HEK293T (cell line): ENCODE results near the gene SORT1.

Experiments used
- CTCF ChIA-PET: fragments of 350-600 bp; formaldehyde crosslinking; extraction: SDS; loops from one replicate; lab custom pipeline; 2021; ENCODE audit warnings: antibody characterized with exemption, inconsistent platforms; lab: Yijun Ruan, JAX
- POLR2A ChIA-PET: fragments of 350-600 bp; formaldehyde crosslinking; extraction: SDS; loops from one replicate; lab custom pipeline; 2020; ENCODE audit warnings: antibody characterized with exemption, inconsistent platforms; lab: Yijun Ruan, JAX
- DNase-seq: peaks from one replicate; pipeline ENCODE4 v3.0.0; 2012; ENCODE audit warnings: mixed read lengths; ENCODE audit errors: extremely low spot score
- ARNT ChIP-seq: fragments of 450-650 bp; IDR thresholded peaks from 2 replicates; pipeline ENCODE4 v1.6.1; 2017; ENCODE audit warnings: mild to moderate bottlenecking
- BHLHE40 ChIP-seq: fragments of 450-650 bp; IDR thresholded peaks from 2 replicates; pipeline ENCODE4 v1.6.1; 2016; ENCODE audit warnings: mild to moderate bottlenecking, moderate library complexity, borderline replicate concordance
- CTBP1 ChIP-seq: fragments of 450-650 bp; IDR thresholded peaks from 2 replicates; pipeline ENCODE4 v1.6.1; 2016; ENCODE audit warnings: borderline replicate concordance
- ELF4 ChIP-seq: fragments of 450-650 bp; IDR thresholded peaks from 2 replicates; pipeline ENCODE4 v1.6.1; 2017; ENCODE audit warnings: antibody characterized with exemption
- FOXA1 ChIP-seq: fragments of 450-650 bp; IDR thresholded peaks from 2 replicates; pipeline ENCODE4 v1.6.1; 2016; ENCODE audit warnings: mild to moderate bottlenecking
- FOXK2 ChIP-seq: fragments of 450-650 bp; IDR thresholded peaks from 2 replicates; pipeline ENCODE4 v1.6.1; 2016; ENCODE audit warnings: mild to moderate bottlenecking
- FOXM1 ChIP-seq: fragments of 450-650 bp; IDR thresholded peaks from 2 replicates; pipeline ENCODE4 v1.6.1; 2017; ENCODE audit warnings: mild to moderate bottlenecking, borderline replicate concordance
- HDGF ChIP-seq: fragments of 450-650 bp; IDR thresholded peaks from 2 replicates; pipeline ENCODE4 v1.6.1; 2017; ENCODE audit warnings: antibody characterized with exemption, borderline replicate concordance
- L3MBTL2 ChIP-seq: fragments of 450-650 bp; conservative IDR thresholded peaks from 2 replicates; pipeline ENCODE4 v1.6.1; 2016; ENCODE audit warnings: mild to moderate bottlenecking
- LEF1 ChIP-seq: fragments of 450-650 bp; IDR thresholded peaks from 2 replicates; pipeline ENCODE4 v1.6.1; 2017; ENCODE audit warnings: mild to moderate bottlenecking, borderline replicate concordance
- NFRKB ChIP-seq: fragments of 450-650 bp; IDR thresholded peaks from 2 replicates; pipeline ENCODE4 v1.6.1; 2016; ENCODE audit warnings: mild to moderate bottlenecking, moderate library complexity
- SP1 ChIP-seq: fragments of 450-650 bp; IDR thresholded peaks from 2 replicates; pipeline ENCODE4 v1.6.1; 2017
- SUZ12 ChIP-seq: fragments of 450-650 bp; IDR thresholded peaks from 2 replicates; pipeline ENCODE4 v1.6.1; 2016; ENCODE audit warnings: mild to moderate bottlenecking
- TARDBP ChIP-seq: fragments of 450-650 bp; IDR thresholded peaks from 2 replicates; pipeline ENCODE4 v1.6.1; 2016
- ZNF384 ChIP-seq: fragments of 450-650 bp; IDR thresholded peaks from 2 replicates; pipeline ENCODE4 v1.6.1; 2016
- TF ChIP-seq, protein P1 (sequence below): fragments of 450-650 bp; IDR thresholded peaks from 2 replicates; pipeline ENCODE4 v1.6.1; 2016

Gene SORT1

DNA sequence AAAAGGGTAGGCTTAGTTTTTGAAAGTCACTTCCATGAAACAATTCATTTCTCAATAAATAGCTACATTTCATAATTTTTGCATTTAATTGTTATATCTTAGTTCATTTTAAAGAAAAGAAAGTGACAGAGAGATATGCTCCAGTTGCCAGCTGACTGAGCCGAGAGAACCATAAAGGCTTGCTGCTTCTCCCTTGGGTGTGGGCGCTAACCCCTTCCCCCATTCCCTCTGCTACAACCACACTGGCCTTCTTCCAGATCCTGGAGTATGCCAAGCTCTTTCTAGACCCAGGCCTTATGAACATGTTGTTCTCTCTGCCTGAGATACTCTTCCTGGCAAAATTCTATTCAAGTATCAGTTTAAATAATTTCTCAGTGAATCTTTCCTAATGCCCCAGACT, 12.3 kb downstream of the SORT1 start:
- TF ChIP-seq BHLHE40 (no peak), LEF1 (no peak), CTBP1 (no peak), ARNT (no peak), NFRKB (no peak), L3MBTL2 (no peak), SP1 (no peak), FOXK2 (no peak), SUZ12 (no peak), HDGF (no peak)
- TF ChIP-seq, protein P1, sequence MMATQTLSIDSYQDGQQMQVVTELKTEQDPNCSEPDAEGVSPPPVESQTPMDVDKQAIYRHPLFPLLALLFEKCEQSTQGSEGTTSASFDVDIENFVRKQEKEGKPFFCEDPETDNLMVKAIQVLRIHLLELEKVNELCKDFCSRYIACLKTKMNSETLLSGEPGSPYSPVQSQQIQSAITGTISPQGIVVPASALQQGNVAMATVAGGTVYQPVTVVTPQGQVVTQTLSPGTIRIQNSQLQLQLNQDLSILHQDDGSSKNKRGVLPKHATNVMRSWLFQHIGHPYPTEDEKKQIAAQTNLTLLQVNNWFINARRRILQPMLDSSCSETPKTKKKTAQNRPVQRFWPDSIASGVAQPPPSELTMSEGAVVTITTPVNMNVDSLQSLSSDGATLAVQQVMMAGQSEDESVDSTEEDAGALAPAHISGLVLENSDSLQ: no peak
- POLR2A ChIA-PET: no interaction called here
- CTCF ChIA-PET: no interaction called here
- no peak for DNase-seq

DNA sequence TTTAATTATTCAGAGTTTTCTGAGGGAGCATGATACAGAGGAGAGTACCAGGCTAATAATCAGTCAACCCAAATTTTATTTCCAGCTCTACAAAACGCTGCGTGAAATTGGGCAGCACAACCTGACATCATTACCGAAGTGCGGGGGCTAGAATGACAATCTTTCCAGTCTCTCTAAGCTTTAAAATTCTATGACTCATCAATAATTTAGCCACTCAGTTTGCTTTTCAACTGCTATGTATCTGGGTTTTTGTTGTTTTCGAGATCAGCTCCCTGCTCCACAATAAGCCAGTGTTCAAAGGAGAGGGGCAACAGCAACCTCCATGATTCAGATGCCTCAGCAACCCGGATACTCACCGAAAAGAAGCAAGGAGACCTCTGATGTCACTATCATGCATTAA, 13.9 kb downstream of the SORT1 start:
- TF ChIP-seq TARDBP (no peak), SP1 (no peak), L3MBTL2 (no peak), BHLHE40 (no peak), CTBP1 (no peak), FOXA1 (no peak), SUZ12 (no peak), NFRKB (no peak), ARNT (no peak), LEF1 (no peak), ZNF384 (no peak), ELF4 (no peak), FOXK2 (no peak), FOXM1 (no peak), HDGF (no peak)
- TF ChIP-seq, protein P1: no peak
- CTCF ChIA-PET: interaction anchor here (0.6 kb wide), 1 partner anchor 9 kb away, joined by 3 read pairs; no protein-coding TSS in a partner anchor
- POLR2A ChIA-PET: interaction anchor here (1.0 to 1.8 kb wide), 4 partner anchors 9 to 129 kb away, joined by 3 to 5 read pairs (median 4); partner anchors contain the start of genes PSRC1 and SORT1
- no peak for DNase-seq

DNA sequence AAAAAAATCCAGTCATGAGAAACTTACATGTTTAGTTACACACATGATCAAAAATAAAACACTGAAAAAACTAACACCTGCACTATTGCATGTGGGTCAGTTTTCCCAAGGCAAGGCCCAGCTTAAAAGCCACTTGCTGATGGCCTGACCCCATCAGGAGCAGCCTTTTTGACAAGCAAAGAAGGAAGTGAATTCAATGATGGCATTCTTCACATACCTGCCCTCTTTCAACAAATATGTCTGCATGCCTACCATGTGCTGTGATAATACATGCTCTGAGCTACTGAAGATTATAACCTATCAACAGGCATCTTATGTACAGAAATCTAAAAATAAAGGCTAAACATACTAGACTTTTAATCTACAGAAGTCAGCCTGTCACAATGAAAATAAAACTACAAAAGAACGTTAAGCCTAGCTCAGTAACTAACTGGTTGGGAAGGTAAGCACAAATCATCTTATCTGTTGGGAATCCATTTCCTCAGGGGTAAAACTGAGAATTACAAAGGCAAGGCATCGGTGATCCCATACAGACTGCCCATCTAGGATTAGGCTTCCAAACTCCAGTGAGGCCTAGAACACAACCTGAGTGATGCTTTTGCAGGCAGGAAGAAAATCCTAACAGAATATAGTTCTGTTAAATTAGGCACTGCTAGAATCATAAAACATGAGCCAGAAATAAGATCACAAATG, 14.5 kb downstream of the SORT1 start:
- TF ChIP-seq ELF4 (no peak), NFRKB (no peak), HDGF (no peak), SUZ12 (no peak), L3MBTL2 (no peak), FOXM1 (no peak), BHLHE40 (no peak), TARDBP (no peak), FOXK2 (no peak), ZNF384 (no peak), LEF1 (no peak), CTBP1 (no peak), SP1 (no peak), ARNT (no peak), FOXA1 (no peak)
- TF ChIP-seq, protein P1: no peak
- no peak for DNase-seq
- ChIA-PET POLR2A (interaction anchor here (1.1 to 1.8 kb wide), 3 partner anchors 15 to 129 kb away, joined by 3 to 5 read pairs (median 3); partner anchors contain the start of genes PSRC1 and SORT1), CTCF (interaction anchor here (0.6 kb wide), 1 partner anchor 10 kb away, joined by 3 read pairs; no protein-coding TSS in a partner anchor)

DNA sequence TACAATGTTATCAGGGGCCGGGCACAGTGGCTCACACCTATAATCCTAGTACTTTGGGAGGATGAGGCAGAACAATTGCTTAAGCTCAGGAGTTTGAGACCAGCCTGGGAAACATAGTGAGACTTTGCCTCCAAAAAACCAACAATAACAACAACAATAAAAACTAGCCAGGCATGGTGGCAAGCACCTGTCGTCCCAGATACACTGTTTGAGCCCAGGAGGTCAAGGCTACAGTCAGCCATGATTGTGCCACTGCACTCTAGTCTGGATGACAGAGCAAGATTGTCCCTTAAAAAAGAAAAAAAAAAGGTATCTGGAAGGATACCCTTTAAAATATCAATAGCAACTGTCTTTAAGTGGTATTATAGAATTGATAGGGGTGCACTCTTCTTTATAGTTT, 16.1 kb downstream of the SORT1 start:
- no peak for DNase-seq
- ChIA-PET POLR2A (no interaction called here), CTCF (interaction anchor here (1.3 to 1.6 kb wide), 2 partner anchors 11 to 103 kb away, joined by 3 read pairs; no protein-coding TSS in a partner anchor)
- TF ChIP-seq FOXK2 (no peak), LEF1 (no peak), L3MBTL2 (no peak), SP1 (no peak), ARNT (no peak), TARDBP (no peak), SUZ12 (no peak), CTBP1 (no peak), FOXM1 (no peak), NFRKB (no peak), HDGF (no peak)
- TF ChIP-seq, protein P1: no peak

DNA sequence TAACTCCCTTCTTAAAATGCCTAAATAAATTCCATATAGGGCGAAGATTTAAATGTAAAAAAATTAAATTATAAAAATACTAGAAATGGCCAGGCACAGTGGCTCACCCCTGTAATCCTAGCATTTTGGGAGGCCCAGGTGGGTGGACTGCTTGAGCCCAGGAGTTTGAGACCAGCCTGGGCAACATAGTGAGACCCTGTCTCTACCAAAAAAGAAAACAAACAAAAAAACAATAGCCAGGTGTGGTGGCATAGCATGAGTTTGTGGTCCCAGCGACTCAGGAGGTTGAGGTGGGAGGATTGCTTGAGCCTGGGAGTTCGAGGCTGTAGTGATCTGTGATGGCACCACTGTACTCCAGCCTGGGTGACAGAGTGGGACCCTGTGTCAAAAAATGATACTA, 17.8 kb downstream of the SORT1 start:
- ChIA-PET CTCF (interaction anchor here (1.1 kb wide), 1 partner anchor 19 kb away, joined by 6 read pairs; no protein-coding TSS in a partner anchor), POLR2A (interaction anchor here (1.0 to 1.3 kb wide), 2 partner anchors 18 kb away, joined by 3 to 4 read pairs; partner anchors contain the start of gene SORT1)
- no peak for TF ChIP-seq SP1
- no peak for TF ChIP-seq BHLHE40
- TF ChIP-seq TARDBP: no peak
- no peak for TF ChIP-seq ARNT
- no peak for TF ChIP-seq LEF1
- TF ChIP-seq SUZ12: no peak
- TF ChIP-seq FOXM1: no peak
- TF ChIP-seq L3MBTL2: no peak
- no peak for TF ChIP-seq FOXA1
- no peak for TF ChIP-seq HDGF
- TF ChIP-seq CTBP1: no peak
- TF ChIP-seq, protein P1: no peak
- TF ChIP-seq ELF4: no peak
- TF ChIP-seq ZNF384: no peak
- no peak for TF ChIP-seq NFRKB
- DNase-seq: no peak
